OCI-LY7 (cell line): ENCODE results near the gene BMPER.

Source experiments
- EZH2phosphoT487 ChIP-seq: fragments of 200-600 bp; sonication (generic); IDR thresholded peaks from 2 replicates; pipeline ENCODE4 v1.6.1; 2018; ENCODE audit warnings: low read depth, borderline replicate concordance, mild to moderate bottlenecking, mixed run types, antibody characterized with exemption, low read length, moderate library complexity, mixed read lengths
- TF ChIP-seq, protein P1 (sequence below): fragments of 200-600 bp; sonication (generic); conservative IDR thresholded peaks from 2 replicates; pipeline ENCODE4 v1.5.1; 2014; ENCODE audit warnings: mild to moderate bottlenecking, antibody characterized with exemption, low read length, moderate library complexity, mixed read lengths

DNA sequence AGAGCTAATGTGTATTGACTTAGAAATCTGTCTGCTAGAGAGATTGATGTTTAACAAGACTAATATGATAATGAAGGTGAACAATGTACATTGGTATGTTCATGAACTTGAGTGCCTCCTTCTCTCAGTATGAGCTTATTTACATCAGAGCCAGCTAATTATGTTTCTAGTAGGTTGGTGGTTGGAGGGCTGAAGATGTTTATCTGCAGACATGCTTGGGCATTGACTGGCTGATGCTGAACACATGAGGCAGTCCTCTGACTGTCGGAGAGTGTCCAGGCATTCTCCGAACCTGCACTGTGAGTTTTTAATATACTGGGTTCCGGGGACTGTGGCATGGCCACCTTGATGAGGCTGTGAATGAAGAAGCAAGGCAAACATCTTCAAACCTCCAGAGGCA, 47.5 kb downstream of the BMPER start:
- TF ChIP-seq, protein P1, sequence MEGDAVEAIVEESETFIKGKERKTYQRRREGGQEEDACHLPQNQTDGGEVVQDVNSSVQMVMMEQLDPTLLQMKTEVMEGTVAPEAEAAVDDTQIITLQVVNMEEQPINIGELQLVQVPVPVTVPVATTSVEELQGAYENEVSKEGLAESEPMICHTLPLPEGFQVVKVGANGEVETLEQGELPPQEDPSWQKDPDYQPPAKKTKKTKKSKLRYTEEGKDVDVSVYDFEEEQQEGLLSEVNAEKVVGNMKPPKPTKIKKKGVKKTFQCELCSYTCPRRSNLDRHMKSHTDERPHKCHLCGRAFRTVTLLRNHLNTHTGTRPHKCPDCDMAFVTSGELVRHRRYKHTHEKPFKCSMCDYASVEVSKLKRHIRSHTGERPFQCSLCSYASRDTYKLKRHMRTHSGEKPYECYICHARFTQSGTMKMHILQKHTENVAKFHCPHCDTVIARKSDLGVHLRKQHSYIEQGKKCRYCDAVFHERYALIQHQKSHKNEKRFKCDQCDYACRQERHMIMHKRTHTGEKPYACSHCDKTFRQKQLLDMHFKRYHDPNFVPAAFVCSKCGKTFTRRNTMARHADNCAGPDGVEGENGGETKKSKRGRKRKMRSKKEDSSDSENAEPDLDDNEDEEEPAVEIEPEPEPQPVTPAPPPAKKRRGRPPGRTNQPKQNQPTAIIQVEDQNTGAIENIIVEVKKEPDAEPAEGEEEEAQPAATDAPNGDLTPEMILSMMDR: no peak
- no peak for TF ChIP-seq EZH2phosphoT487
